NT2/D1 (cell line): ENCODE measurements around the gene CTIF.

ENCODE experiments used
- DNase-seq: peaks from one replicate; pipeline ENCODE4 v3.0.0-alpha.2; 2011; ENCODE audit warnings: low read depth, low spot score
- H3K27me3 ChIP-seq: 2 replicates; pipeline ENCODE4 v1.6.0; 2011; ENCODE audit warnings: mild to moderate bottlenecking; ENCODE audit not compliant: insufficient read length, insufficient read depth
- H3K36me3 ChIP-seq: 2 replicates; pipeline ENCODE4 v1.6.1; 2011; ENCODE audit warnings: mild to moderate bottlenecking, low read length, mixed read lengths; ENCODE audit not compliant: insufficient read depth, insufficient read length
- H3K4me1 ChIP-seq: 2 replicates; pipeline ENCODE4 v1.5.1; 2011; ENCODE audit not compliant: insufficient read depth, insufficient read length
- H3K4me3 ChIP-seq: 2 replicates; pipeline ENCODE4 v1.5.1; 2011; ENCODE audit warnings: low read depth; ENCODE audit not compliant: insufficient read length
- H3K9ac ChIP-seq: 2 replicates; pipeline ENCODE4 v1.6.0; 2011; ENCODE audit warnings: low read depth; ENCODE audit not compliant: insufficient read length
- H3K9me3 ChIP-seq: 2 replicates; pipeline ENCODE4 v1.5.1; 2011; ENCODE audit warnings: mild to moderate bottlenecking, low read length; ENCODE audit not compliant: insufficient read depth
- SUZ12 ChIP-seq: IDR thresholded peaks from 2 replicates; pipeline ENCODE4 v1.6.1; 2011; ENCODE audit not compliant: insufficient read length, insufficient read depth; ENCODE audit errors: extremely low read depth
- YY1 ChIP-seq: IDR thresholded peaks from 2 replicates; pipeline ENCODE4 v1.6.1; 2011; ENCODE audit not compliant: insufficient read length, insufficient read depth
- ZNF274 ChIP-seq: IDR thresholded peaks from 2 replicates; pipeline ENCODE4 v1.6.1; 2011; ENCODE audit warnings: mild to moderate bottlenecking, low read depth, low read length

Gene CTIF

GRCh38 chr18:48876590-48876989 is 337.8 kb downstream of the CTIF start:
- no peaks in the 10 kb centered on the region for H3K9me3 ChIP-seq
- no peaks in the 10 kb centered on the region for H3K36me3 ChIP-seq
- peaks cover 4% of the 10 kb centered on the region for H3K4me1 ChIP-seq
- no peaks in the 10 kb centered on the region for H3K27me3 ChIP-seq
- no peak overlapping the region for H3K9ac ChIP-seq
- no peak overlapping the region for H3K4me3 ChIP-seq
- no peak for DNase-seq
- TF ChIP-seq SUZ12, result no peak
- no peak for TF ChIP-seq YY1
- no peak for TF ChIP-seq ZNF274

GRCh38 chr18:48877941-48878340 is 339.1 kb downstream of the CTIF start:
- TF ChIP-seq ZNF274 (no peak), YY1 (no peak), SUZ12 (no peak)
- no peak for DNase-seq
- Histone ChIP-seq H3K4me1 (peaks cover 4% of the 10 kb centered on the region), H3K9me3 (no peaks in the 10 kb centered on the region), H3K9ac (no peak overlapping the region), H3K36me3 (no peaks in the 10 kb centered on the region), H3K4me3 (no peak overlapping the region), H3K27me3 (no peaks in the 10 kb centered on the region)

- Histone ChIP-seq H3K4me3 (no peak overlapping the region), H3K9me3 (no peaks in the 10 kb centered on the region), H3K27me3 (no peaks in the 10 kb centered on the region), H3K36me3 (no peaks in the 10 kb centered on the region), H3K9ac (no peak overlapping the region), H3K4me1 (peaks cover 4% of the 10 kb centered on the region)
- DNase-seq, result no peak
- TF ChIP-seq ZNF274 (no peak), YY1 (no peak), SUZ12 (no peak)
Observed at GRCh38 chr18:48878471-48878870, 339.6 kb downstream of the CTIF start.

- no peak for TF ChIP-seq ZNF274
- no peak for TF ChIP-seq SUZ12
- TF ChIP-seq YY1, result no peak
- H3K27me3 ChIP-seq, result no peaks in the 10 kb centered on the region
- H3K36me3 ChIP-seq, result no peaks in the 10 kb centered on the region
- DNase-seq, result no peak
- H3K4me3 ChIP-seq, result no peak overlapping the region
- no peaks in the 10 kb centered on the region for H3K9me3 ChIP-seq
- peaks cover 4% of the 10 kb centered on the region for H3K4me1 ChIP-seq
- H3K9ac ChIP-seq, result no peak overlapping the region
Observed at GRCh38 chr18:48879008-48879431, 340.2 kb downstream of the CTIF start.

GRCh38 chr18:48880931-48881330 is 342.1 kb downstream of the CTIF start:
- Histone ChIP-seq H3K36me3 (no peaks in the 10 kb centered on the region), H3K27me3 (peaks cover 4% of the 10 kb centered on the region), H3K4me1 (peaks cover 6% of the 10 kb centered on the region), H3K9me3 (no peaks in the 10 kb centered on the region), H3K9ac (no peak overlapping the region), H3K4me3 (no peak overlapping the region)
- TF ChIP-seq YY1 (no peak), ZNF274 (no peak), SUZ12 (no peak)
- no peak for DNase-seq

GRCh38 chr18:48882379-48882778 is 343.5 kb downstream of the CTIF start:
- Histone ChIP-seq H3K9me3 (no peaks in the 10 kb centered on the region), H3K9ac (no peak overlapping the region), H3K36me3 (no peaks in the 10 kb centered on the region), H3K4me1 (peaks cover 2% of the 10 kb centered on the region), H3K4me3 (no peak overlapping the region), H3K27me3 (peaks cover 4% of the 10 kb centered on the region)
- TF ChIP-seq YY1 (no peak), ZNF274 (no peak), SUZ12 (no peak)
- no peak for DNase-seq

- Histone ChIP-seq H3K36me3 (no peaks in the 10 kb centered on the region), H3K4me3 (no peak overlapping the region), H3K27me3 (peaks cover 4% of the 10 kb centered on the region), H3K4me1 (peaks cover 6% of the 10 kb centered on the region), H3K9me3 (no peaks in the 10 kb centered on the region), H3K9ac (no peak overlapping the region)
- no peak for TF ChIP-seq SUZ12
- no peak for TF ChIP-seq YY1
- no peak for TF ChIP-seq ZNF274
- DNase-seq, result no peak
Observed at GRCh38 chr18:48884306-48884705, 345.5 kb downstream of the CTIF start.
